ENCODE results near the gene IGDCC3.
"Not testable (repeated sequence)": the region's sequence is repeated elsewhere in the genome, so short reads cannot be mapped to it uniquely, and the experiment has no call there.

IGDCC3 gene

DNA sequence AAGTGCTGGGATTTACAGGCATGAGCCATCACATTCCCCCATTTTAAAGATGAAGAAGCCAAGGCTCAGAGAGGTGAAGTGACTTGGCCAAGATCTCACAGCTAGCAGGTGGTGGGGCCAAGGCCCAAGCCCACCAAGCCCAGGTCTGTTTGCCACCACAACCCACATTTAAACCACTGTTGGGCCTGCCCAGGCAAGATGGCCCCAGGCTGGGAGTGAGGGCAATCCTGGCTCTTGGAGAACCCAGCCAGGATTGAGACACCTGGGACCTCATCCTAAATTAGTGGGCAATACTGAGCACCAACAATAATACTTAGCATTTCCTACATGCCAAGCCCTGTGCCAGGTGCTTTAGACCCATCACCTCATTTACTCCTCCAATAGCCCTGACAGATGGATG is 6.9 kb downstream of the IGDCC3 start:
- DNase-seq (ENCODE audit: low read depth in 2 of 2), result no peak

DNA sequence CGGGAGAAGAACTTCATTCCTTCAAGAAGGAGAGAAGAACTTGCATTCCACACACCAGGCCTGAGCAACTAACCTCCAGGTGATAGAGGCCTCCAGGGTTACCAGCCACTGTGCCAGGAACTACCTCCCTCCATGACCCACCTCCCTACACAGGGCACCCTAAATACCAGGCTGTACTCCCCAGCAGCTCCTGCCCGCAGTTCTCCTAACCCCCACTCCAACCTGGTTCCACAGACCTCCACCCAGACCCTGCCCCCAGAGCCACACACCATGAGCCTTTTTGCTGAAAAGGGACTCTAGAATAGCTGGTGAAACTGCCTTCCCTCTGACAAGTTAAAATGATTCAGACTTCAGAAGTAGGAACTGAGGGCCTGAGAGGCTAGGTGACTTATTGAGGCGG is 8.2 kb downstream of the IGDCC3 start:
- no peak for DNase-seq (ENCODE audit: low read depth in 2 of 2)

DNA sequence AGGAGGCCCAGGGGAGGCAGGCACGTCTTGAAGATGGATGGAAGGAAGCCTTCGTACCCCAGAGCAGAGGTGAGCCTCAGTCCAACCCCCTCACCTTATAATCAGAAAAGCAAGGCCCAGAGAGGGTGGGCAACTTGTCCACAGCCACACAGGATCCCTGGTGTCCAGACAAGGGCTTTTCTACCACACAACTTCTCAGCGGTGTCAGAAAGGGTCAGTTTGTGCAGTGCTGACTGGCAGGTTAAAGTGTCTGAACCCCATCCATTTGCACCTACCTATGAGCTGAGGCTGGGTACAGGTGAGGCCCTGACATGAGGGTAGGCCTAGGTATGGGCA is 8.6 kb downstream of the IGDCC3 start:
- DNase-seq (ENCODE audit: low read depth in 2 of 2), result no peak

DNA sequence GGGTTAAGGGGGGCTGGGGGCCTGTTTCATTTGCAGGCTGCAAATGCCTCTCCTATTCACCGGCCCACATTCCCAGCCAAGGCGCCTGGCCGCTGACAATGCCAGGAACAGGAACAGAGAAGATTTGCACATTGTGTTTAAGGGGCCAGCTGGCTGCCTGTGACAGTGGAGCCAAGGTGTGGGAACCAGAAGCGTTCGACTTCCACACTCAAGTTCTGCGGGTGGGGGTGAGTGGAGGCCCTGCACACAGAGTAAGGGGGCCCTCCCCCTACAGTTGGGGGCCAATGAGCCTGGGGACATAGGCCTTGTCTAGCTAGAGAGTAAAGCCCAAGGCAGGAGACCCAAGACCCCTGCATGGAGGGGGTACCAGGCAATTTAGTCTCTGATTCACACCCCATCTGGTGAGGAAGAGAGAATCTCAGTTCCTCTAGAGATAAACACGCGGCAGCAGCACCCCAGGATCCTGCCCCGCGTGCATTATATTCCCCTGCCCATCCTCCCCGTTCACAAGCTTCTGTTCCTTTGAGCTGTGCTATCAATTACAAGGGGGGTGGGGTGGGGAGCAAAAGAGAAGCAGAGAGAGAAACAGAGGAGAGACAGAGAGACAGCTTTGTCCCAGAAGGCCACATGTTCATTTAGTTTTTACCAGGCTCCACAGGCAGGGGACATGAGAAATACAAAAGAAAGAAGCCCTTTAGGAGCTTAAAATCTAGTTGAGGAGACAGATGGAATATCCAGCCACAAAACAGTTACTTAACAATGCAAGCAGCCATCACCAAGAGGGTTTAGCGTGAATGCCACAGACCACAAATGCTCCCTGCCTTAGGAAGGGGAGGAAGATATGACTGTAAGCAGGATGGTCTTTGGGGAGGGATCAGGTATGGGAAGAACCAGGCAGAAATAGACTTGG is 9.2 kb downstream of the IGDCC3 start:
- DNase-seq (ENCODE audit: low read depth in 2 of 2), result no peak

DNA sequence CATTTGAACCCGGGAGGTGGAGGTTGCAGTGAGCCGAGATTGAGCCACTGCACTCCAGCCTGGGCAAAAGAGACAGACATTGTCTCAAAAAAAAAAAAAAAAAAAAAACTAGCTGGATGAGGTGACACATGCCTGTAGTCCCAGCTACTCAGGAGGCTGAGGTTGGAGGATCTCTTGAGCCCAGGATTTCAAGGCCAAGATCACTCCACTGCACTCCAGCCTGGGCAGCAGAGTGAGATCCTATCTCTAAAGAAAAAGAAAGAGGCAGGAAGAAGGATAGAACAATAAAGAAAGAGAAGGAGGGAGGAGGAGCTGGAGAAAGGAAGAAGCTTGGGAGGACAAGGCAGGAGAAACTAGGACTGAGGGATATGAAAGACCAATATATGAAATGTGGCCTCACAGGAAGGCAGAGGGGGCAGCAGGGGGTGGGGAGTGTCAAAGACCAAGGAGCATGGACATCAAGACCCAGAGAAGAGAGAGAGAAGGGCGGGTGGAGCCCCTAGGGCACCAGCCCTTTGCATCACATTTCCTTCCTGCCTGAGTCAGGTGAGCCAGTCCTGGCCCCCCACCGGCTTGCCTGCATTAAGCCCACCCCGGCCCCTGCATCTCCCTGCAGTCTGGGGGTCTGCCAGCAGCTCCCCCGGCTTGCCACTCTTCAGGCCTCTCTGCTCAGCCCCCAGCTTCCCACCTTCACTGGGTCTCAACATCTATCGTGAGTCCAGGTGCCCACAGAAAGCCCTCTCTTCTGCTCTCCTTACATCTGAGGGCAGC is 11.5 kb downstream of the IGDCC3 start:
- DNase-seq (ENCODE audit: low read depth in 2 of 2), result no peak

DNA sequence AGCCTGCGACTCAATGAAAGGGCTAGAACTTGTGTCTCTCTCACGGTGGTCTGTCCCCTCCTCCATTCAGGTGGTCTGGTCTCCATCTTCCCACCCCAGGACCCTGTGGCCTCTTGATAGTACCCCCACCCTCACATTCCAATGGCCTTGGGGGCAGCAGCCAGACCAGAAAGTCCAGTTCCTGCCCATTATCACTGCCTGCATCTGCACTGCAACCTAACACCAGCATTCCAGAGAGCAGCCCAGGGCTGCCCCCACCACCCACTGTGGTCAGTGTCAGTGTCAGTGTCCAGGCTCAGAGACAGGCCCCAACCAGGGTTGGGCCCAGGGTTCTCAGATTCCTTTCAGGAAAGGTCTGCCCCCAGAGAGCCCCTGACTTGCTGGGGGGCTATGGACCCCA is 12.6 kb downstream of the IGDCC3 start:
- DNase-seq (ENCODE audit: low read depth in 2 of 2), result no peak

DNA sequence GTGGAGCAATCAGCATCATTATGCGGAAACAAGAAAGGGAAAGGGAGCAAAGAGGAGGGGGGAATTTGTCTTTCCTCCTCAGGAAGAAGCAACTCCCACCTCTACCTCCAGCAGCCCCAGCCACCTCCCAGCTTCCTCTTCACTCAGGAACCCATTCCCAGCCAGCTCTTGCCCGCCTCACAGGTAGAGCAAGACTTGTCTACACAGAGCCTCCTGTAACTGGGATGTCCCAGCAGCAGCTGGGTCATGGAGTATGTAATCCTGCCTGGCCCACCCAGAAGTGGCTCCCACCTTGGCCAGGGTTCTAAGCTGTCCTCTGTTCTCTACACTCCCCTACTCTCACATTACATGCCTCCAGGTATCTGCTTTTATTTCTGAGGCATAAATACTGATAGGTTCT is 14.0 kb downstream of the IGDCC3 start:
- DNase-seq (ENCODE audit: low read depth in 2 of 2), result no peak

DNA sequence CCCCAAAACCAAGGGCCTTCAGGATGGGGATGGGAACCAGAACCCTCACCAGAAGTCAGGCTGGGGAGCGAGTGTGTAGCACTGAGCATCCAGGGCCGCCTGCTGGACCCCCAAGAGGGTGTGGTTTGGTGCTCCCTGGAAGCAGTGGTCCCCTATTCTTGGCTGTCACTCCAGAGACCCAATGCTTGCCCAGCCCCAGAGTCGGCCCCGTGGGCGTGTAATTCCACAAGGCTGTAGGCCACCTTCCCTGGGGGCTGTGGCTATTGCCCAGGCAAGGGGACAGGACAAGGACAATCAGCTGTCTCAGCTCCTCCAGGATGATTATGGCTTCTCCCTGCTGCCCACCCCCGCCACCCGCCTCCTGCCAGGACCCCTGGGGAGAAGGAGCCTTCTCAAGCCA is 14.5 kb downstream of the IGDCC3 start:
- no peak for DNase-seq (ENCODE audit: low read depth in 2 of 2)

DNA sequence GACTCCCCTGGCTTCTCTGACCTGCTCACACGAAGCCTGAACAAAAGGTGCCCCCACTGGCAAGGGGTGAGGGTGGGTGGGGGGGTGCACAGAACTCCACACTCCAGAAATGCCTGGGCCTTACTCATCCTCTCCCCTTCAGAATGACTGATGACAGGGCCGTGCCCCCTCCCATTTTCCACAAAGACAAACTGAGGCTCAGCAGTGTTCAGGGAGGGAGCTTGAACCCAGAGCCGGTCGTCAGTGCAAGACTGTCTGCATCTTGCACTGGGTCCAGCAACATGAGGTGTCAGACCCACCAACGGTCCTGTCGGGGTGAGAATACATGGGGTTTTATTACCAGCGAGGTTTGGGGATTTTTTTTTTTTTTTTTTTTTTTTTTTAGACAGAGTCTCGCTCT is 15.3 kb downstream of the IGDCC3 start:
- DNase-seq (ENCODE audit: low read depth in 2 of 2), result no peak

DNA sequence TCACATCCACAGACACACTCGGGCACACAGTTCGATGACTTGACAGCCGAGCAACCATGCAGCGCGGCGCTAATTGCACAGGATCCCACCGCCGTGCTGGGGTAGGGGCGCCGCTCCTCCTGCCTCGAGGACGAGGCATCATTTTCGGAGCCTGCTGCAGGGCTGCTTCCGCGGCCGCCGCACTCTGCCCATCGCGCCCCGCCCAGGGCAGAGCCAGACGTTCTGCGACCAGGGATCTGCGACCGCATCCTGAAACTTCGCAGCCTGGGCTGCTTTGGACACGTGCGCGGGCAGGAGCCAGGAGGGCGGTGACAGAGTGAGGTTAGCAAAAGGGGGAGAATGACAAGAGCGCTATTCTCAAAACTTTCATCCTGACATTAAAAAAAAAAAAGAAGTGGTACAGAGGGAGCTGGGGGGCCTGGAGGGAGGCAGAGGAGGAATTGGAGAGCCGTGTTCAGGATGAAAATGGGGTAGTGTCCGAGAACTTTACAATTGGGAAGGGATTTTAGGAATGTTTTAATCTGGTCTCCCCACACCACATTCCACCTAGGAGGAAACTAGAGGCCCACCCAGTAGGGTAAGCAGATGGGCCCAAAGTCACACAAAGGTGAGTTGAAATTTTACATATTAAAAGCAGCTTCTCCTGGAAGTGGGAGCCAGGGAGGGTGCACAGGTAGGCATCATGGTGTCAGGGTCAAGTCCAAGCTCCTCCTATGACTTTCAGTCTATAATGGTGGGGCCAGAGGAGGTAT is 15.9 kb downstream of the IGDCC3 start:
- DNase-seq (ENCODE audit: low read depth in 2 of 2), result no peak

DNA sequence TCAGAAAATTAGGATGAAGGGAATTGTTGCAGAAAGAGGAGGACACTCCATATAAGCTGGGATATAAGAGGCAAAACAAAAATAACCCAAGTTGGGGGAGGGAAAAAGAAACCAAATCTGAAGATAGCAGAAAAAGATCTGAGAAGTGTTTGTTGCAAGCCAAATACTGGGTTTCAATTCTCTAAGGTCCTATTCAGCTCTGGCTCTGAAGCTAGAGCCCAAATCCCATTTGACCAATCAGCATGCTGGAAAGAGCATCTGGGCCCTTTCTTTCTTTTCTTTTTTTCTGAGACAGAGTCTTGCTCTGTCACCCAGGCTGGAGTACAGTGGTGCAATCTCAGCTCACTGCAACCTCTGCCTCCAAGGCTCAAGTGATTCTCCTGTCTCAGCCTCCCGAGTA is 17.3 kb downstream of the IGDCC3 start:
- DNase-seq (ENCODE audit: low read depth in 2 of 2), result no peak

DNA sequence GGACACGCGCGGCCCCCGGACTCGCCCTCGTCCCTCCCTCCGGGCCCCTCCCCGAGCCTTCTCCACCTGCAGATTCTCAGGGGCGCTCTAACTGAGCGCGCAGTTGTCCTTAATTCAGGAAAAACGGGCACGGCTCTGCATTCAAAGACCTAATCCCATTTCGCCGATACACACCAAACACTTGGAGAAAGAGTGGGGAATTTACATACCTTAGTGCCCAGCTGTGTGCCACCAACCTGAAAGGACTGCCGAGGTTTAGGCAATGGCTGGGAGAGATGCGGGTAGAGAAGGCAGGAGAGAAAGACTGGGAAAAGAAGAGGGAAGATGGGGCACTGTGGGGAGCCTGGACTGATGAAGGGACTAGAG is 21.8 kb downstream of the IGDCC3 start:
- no peak for DNase-seq (ENCODE audit: low read depth in 2 of 2)

DNA sequence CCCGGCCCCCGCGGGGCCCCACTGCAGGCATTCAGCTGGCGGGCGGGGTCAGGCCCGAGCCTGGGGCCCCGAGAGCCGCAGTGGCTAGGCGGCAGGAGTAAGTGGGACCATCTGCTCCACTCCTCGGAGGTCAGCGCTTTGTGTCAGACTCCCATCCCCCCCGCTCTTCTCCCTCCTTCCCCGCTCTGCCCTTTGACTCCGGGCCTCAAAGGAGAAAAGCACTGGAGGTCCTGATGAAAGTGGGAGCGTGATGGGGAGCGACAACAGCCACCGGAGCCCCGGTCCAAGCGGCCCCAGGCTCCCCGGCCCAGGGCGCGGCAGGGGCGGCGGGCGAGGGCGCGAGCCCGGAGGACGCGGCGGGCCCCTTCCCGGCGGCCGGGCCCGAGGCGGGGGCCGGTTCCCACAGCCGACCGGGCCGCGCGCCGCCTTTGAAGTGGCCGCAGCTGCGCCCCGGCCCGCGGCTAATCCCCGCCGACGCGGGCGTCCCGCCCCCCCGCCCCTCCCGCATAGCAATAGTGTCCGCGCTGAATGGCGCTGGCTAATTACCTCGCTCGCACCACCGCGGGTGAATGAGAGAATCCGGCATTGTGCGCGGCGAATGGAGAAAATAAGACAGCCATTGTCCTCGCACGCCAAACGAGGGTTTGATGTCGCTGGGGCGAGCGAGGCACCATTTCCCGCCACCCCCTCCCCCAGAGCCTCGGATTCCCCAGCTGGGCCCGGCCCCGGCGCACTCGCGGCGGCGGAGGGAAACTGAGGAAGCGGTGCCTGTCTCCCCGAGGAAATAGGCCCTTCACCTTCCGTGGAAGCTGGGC is 22.4 kb downstream of the IGDCC3 start:
- DNase-seq (ENCODE audit: low read depth in 2 of 2), result no peak

DNA sequence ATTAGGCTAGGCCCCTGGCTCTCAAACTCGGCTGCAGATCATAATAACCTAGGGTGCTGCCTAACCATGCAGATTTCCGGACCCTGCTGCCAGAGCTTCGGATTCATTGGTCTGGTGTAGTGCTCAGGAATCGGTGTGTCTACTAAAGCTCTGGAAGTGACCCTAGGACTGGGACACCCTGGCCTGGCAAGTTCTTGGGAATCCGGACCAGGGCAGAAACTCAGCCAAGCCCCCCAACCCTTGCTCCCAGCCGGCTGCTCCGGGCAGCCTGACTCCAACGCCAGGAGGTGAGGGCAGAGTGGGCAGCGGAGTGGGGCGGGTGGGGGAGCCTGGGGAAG is 23.0 kb downstream of the IGDCC3 start:
- DNase-seq (ENCODE audit: low read depth in 2 of 2), result no peak

DNA sequence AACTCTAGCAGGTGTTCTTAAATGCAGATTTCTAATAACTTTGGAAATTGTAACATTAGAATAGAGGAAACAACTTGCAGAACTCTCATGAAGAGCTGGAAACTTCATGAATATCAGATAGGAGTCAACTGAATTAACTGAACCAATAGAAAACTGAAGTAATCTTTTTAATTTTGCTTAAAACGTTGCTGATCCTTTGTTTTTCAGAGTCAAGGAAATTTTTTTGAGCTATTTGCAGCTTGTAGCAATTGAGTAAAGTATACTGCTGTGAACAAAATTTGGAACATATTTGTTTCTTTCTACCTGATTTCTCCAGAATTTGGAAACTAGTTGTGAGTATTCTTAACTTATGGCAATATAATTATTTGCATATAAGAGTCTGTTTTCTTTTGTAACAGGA is 25.8 kb downstream of the IGDCC3 start:
- not testable (repeated sequence) for DNase-seq (ENCODE audit: low read depth in 2 of 2)

DNA sequence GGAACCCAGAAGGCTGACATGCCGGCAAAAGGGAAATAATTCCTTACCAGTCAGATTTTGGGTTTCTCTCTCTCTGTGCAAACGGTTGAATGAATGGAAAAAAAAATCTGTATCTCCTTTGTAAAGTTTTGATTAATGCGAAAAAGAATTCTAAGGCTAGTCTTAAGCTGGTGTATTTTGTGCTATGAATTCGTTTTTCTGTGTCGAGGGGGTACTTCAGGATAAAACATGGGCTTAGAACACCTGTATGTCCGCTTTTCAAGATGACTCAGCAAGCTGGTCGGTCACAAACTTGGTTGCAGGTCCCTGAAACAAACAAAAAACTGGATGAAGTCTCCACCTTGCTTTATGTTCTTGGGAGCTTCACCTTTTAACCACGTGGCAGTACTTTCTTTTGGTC is 28.5 kb downstream of the IGDCC3 start:
- DNase-seq (ENCODE audit: low read depth in 2 of 2), result no peak

DNA sequence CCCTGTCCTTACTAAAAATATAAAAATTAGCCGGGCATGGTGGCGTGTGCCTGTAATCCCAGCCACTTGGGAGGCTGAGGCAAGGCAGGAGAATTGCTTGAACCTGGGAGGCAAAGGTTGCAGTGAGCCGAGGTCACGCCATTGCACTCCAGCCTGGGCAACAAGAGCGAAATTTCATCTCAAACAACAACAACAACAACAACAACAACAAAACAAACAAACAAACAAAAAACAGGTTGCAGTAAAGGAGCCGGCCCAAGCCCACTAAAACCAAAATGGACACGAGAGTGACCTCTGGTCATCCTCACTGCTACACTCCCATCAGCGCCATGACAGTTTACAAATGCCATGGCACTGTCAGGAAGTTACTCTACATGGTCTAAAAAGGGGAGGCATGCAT is 30.0 kb downstream of the IGDCC3 start:
- not testable (repeated sequence) for DNase-seq (ENCODE audit: low read depth in 2 of 2)

DNA sequence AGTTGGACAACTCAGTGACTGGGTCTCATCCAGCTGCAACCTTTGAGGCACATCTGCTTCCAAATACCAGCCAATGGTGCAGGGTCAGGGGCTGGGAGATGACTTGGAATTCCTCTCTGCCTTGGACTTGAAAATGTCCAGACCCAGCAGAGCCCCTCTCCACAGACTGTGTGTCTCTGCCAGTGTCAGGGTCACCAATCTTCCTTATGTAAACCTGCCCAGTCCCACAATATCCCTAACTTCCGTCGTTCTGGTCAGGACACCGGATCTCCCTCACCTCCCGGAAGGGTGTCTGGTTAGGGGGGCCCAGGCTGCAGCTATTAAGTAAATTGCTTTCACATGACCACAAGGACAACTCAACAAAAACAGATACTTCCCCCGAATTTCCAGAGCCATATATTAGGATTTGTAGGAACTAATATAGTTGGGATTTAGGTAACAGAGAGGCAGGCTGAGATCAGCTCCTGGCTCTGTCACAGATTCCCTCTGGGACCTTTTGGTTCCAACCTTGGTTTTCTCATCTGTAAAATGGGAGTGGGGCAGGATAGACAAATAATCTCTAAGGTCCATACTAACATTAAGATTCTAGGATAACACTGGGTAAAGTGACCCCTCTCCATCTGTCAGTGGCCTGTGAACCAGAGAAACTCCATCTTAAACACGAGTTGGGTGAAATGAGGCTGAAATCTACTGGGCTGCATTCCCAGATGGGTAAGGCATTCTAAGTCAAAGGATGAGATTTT is 30.8 kb downstream of the IGDCC3 start:
- no peak for DNase-seq (ENCODE audit: low read depth in 2 of 2)

DNA sequence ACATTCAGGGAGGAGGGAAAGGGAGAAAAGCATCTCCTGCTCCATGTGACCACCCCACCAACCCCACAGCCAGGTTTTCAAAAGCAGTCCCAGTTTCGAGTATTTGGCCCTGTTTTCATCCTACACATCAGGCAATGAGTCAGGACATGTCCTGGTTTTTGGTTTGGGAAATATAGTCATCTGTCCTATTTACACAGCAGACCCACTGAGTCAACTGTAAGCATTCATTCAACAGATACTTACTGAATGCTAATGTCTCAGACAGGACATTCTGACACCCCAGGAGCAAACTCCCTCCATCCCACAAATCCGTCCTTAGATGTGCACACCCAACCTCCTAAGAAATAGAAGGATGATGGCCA is 32.9 kb downstream of the IGDCC3 start:
- no peak for DNase-seq (ENCODE audit: low read depth in 2 of 2)

DNA sequence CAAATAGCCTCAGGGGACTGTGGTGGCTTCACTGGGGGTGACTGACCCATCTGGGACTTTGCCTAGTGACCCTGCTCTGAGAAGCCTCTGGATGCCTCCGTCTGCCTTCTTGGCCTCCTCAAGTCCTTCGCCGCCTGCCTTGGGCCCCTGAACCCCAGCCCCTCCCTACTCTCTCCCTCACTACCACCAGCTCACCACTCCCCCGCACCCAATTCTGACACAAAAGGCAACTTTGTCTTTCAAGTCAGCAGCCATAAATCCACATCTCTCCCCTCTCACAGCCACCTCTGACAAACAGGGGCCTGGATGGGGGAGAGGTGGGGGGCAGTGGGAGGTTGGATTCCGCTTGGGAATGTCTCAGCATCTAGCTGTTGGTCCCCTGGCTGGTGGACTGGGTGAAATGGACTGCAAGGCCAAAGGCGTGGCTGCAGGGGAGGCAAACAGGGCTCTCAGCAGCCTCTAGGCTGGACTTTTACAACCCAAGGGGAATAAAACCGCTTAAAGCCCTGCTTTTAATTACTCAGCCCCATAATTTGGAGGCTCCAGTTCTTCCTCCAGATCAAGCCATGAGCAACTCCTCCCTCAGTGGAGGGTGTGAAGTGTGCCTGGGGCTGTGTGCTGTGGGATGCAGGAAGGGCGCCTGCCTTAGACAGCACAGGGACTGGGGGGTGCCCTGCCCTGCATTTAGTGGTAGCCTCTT is 33.4 kb downstream of the IGDCC3 start:
- DNase-seq (ENCODE audit: low read depth in 2 of 2), result no peak
